H1 (cell line): ENCODE measurements around the gene HAO2.

ENCODE experiments used
- ASH2L ChIP-seq: fragments of 200-600, 300-600 bp; sonication (generic); IDR thresholded peaks from one replicate; pipeline ENCODE4 v1.7.1; 2017; ENCODE audit warnings: low read length
- BRCA1 ChIP-seq: IDR thresholded peaks from 2 replicates; pipeline ENCODE4 v1.6.1; 2012; ENCODE audit warnings: low read depth, low read length, improper control_type of control experiment
- CHD2 ChIP-seq: IDR thresholded peaks from 2 replicates; pipeline ENCODE4 v1.6.1; 2012; ENCODE audit warnings: low read length, improper control_type of control experiment
- CTCF ChIP-seq, 3 experiments: IDR thresholded peaks; 1 replicate in 2 of 3; 2 replicates in 1 of 3; pipeline versions ENCODE4 v1.5.1 to v1.6.1; 2011; ENCODE audit warnings: low read length in 3 of 3, mild to moderate bottlenecking in 3 of 3, inconsistent platforms in 2 of 3, low read depth in 1 of 3, moderate library complexity in 1 of 3; ENCODE audit not compliant: insufficient read depth in 1 of 3; ENCODE audit errors: control extremely low read depth in 1 of 3
- HDAC6 ChIP-seq: IDR thresholded peaks from one replicate; pipeline ENCODE4 v1.7.1; 2012; ENCODE audit warnings: low read depth, mild to moderate bottlenecking, inconsistent platforms, low read length, moderate library complexity
- NRF1 ChIP-seq: IDR thresholded peaks from 2 replicates; pipeline ENCODE4 v1.6.1; 2011; ENCODE audit warnings: mild to moderate bottlenecking, low read depth, low read length, improper control_type of control experiment
- POLR2A ChIP-seq, 2 experiments: IDR thresholded peaks; 1 replicate in 1 of 2; 2 replicates in 1 of 2; pipeline ENCODE4 v1.6.1; 2011; ENCODE audit warnings: low read depth in 2 of 2, low read length in 2 of 2, mild to moderate bottlenecking in 2 of 2; ENCODE audit errors: control extremely low read depth in 1 of 2
- POLR2AphosphoS5 ChIP-seq: IDR thresholded peaks from 2 replicates; pipeline ENCODE4 v1.6.1; 2011; ENCODE audit warnings: low read depth, low read length

DNA sequence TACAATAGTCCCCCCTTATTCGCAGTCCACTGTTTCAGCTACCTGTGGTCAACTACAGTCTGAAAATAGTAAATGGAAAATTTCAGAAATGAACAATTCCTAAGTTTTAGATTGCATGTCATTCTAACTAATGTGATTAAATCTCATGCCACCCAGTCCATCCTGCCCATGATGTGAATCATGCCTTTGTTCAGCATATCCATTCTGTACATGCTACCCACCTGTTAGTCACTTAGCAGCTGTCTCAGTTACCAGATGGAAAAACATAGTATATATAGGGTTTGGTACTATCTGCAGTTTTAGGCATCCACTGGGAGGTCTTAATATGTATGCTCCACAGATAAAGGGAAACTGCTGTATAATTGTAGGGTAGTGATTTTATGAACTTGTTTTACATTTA, 16.6 kb upstream of the HAO2 start:
- TF ChIP-seq BRCA1 (no peak), CTCF (IDR thresholded peaks at IDR 0.05; ENCODE audit: control extremely low read depth in 1 of 3, insufficient read depth in 1 of 3, low read depth in 1 of 3, low read length in 3 of 3) (no peak), NRF1 (no peak), POLR2AphosphoS5 (no peak), HDAC6 (no peak), ASH2L (no peak), CHD2 (no peak), POLR2A (IDR thresholded peaks at IDR 0.05; ENCODE audit: control extremely low read depth in 1 of 2, low read depth in 2 of 2, low read length in 2 of 2) (no peak)
